Glutamatergic neuron (in vitro differentiated cells): ENCODE measurements around the gene C1QTNF3. TPM values are rescaled to one million over a fixed set of nuclear protein-coding genes. Genes with fewer than 3 reads are reported as not detected.

Experiments
- DNase-seq: peaks from one replicate; pipeline ENCODE4 v3.0.0; 2022
- H3K27ac Mint-ChIP-seq: one replicate; pipeline ENCODE4 v1.8.0; 2020; ENCODE audit warnings: mild to moderate bottlenecking, mixed read lengths, inconsistent platforms; ENCODE audit not compliant: unreplicated experiment
- H3K27me3 Mint-ChIP-seq: one replicate; pipeline ENCODE4 v1.8.0; 2020; ENCODE audit warnings: mild to moderate bottlenecking, moderate library complexity, mixed read lengths, inconsistent platforms; ENCODE audit not compliant: unreplicated experiment
- H3K36me3 Mint-ChIP-seq: one replicate; pipeline ENCODE4 v1.8.0; 2020; ENCODE audit warnings: mild to moderate bottlenecking, mixed read lengths, inconsistent platforms; ENCODE audit not compliant: unreplicated experiment
- H3K4me1 Mint-ChIP-seq: one replicate; pipeline ENCODE4 v1.8.0; 2020; ENCODE audit warnings: mild to moderate bottlenecking, low read depth, mixed read lengths, inconsistent platforms; ENCODE audit not compliant: unreplicated experiment
- H3K4me3 Mint-ChIP-seq: one replicate; pipeline ENCODE4 v1.8.0; 2020; ENCODE audit warnings: mild to moderate bottlenecking, mixed read lengths, inconsistent platforms; ENCODE audit not compliant: unreplicated experiment
- H3K9me3 Mint-ChIP-seq: one replicate; pipeline ENCODE4 v1.8.0; 2020; ENCODE audit warnings: mild to moderate bottlenecking, moderate library complexity, mixed read lengths, inconsistent platforms; ENCODE audit not compliant: unreplicated experiment
- total RNA-seq: library from RNA; stranded (reverse); fragmentation: NEBNext Ultra II Directional; extraction: Animal tissue kit (Norgen Biotek cat#: 25700); gene quantifications from one replicate; pipeline ENCODE4 v1.2.1, GENCODE V29; 2021; ENCODE audit not compliant: unreplicated experiment
- TF ChIP-seq, protein P1 (sequence below): fragments of 200-600 bp; sonication (generic); IDR thresholded peaks from one replicate; pipeline ENCODE4 v1.5.0; 2021; ENCODE audit not compliant: partially characterized antibody, unreplicated experiment

C1QTNF3 gene
- total RNA-seq, 1 donor from 2014 or later: 9.0 TPM

- peak within 1 kb of the TSS; percentile 96 for H3K4me3 Mint-ChIP-seq
- H3K27ac Mint-ChIP-seq: peak within 1 kb of the TSS; percentile 97
- peaks cover 9% of the 10 kb centered on the region for H3K4me1 Mint-ChIP-seq
- H3K27me3 Mint-ChIP-seq: peaks cover 4% of the 10 kb centered on the region
- H3K9me3 Mint-ChIP-seq: peaks cover 5% of the 10 kb centered on the region
- TF ChIP-seq, protein P1, sequence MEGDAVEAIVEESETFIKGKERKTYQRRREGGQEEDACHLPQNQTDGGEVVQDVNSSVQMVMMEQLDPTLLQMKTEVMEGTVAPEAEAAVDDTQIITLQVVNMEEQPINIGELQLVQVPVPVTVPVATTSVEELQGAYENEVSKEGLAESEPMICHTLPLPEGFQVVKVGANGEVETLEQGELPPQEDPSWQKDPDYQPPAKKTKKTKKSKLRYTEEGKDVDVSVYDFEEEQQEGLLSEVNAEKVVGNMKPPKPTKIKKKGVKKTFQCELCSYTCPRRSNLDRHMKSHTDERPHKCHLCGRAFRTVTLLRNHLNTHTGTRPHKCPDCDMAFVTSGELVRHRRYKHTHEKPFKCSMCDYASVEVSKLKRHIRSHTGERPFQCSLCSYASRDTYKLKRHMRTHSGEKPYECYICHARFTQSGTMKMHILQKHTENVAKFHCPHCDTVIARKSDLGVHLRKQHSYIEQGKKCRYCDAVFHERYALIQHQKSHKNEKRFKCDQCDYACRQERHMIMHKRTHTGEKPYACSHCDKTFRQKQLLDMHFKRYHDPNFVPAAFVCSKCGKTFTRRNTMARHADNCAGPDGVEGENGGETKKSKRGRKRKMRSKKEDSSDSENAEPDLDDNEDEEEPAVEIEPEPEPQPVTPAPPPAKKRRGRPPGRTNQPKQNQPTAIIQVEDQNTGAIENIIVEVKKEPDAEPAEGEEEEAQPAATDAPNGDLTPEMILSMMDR: no peak
- DNase-seq: peak; percentile 97
- H3K36me3 Mint-ChIP-seq: peaks cover 6% of the 10 kb centered on the region
Measured at GRCh38 chr5:34007621-34008600, 35.1 kb downstream of the C1QTNF3 start, which contains the start of gene AMACR. Gene AMACR (minus strand): TSS chr5:34008050. CDS start chr5:34008019, 31 bp downstream.

GRCh38 chr5:34007201-34007620 is 35.8 kb downstream of the C1QTNF3 start:
- Mint-ChIP-seq H3K4me3 (peak overlapping the region; percentile 96), H3K27me3 (peaks cover 4% of the 10 kb centered on the region), H3K4me1 (peaks cover 9% of the 10 kb centered on the region), H3K27ac (peak overlapping the region; percentile 91), H3K9me3 (peaks cover 5% of the 10 kb centered on the region), H3K36me3 (peaks cover 6% of the 10 kb centered on the region)
- no peak for DNase-seq
- TF ChIP-seq, protein P1: no peak

GRCh38 chr5:34005681-34006080 is 37.3 kb downstream of the C1QTNF3 start:
- DNase-seq: no peak
- Mint-ChIP-seq H3K36me3 (peaks cover 6% of the 10 kb centered on the region), H3K9me3 (peaks cover 4% of the 10 kb centered on the region), H3K4me3 (no peak overlapping the region), H3K27ac (no peak overlapping the region), H3K4me1 (peaks cover 11% of the 10 kb centered on the region), H3K27me3 (peaks cover 5% of the 10 kb centered on the region)
- TF ChIP-seq, protein P1: no peak

DNA sequence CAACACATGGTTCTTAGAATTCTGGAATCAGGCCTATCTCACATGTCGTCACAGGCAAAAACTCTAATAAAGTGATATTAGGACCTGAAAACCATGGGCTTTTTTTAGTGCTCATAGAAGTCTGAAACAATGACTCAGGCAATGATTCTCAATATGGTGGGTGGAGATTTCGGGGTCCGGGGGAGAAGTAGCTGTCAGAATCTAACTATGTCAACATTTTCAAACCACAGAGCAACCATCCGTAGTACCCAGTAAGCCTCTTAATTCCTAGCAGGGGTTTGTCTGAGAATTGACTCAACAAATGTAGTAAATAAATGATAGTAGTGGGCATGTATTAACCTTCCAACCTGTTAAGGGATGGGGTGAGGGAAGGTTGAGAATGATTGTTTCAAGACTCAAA is 37.8 kb downstream of the C1QTNF3 start:
- DNase-seq: no peak
- Mint-ChIP-seq H3K36me3 (peaks cover 6% of the 10 kb centered on the region), H3K4me1 (peaks cover 11% of the 10 kb centered on the region), H3K27ac (no peak overlapping the region), H3K27me3 (peaks cover 5% of the 10 kb centered on the region), H3K4me3 (no peak overlapping the region), H3K9me3 (peaks cover 4% of the 10 kb centered on the region)
- TF ChIP-seq, protein P1: no peak

DNA sequence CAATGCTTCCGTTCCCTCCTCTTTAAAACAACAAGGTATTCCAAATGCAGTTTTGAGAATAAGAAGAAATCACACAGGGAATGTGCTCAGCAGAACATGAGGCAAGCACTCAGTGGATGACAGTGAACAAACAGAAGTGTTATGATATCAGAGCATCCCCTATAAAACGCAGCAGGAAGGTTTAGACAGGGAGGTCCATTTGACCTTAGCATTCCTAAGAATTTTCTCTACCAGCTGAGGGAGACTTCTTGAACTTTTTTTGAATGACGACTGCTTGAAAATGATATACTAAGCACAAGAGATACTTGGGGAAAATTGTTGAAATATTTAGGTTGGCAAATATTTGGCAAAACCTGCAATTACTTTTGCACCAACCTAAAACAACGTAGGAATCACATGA is 39.1 kb downstream of the C1QTNF3 start:
- peaks cover 5% of the 10 kb centered on the region for H3K27me3 Mint-ChIP-seq
- no peak overlapping the region for H3K4me3 Mint-ChIP-seq
- no peak overlapping the region for H3K27ac Mint-ChIP-seq

More for the DNA sequence above, 39.1 kb downstream of the C1QTNF3 start:
- peaks cover 8% of the 10 kb centered on the region for H3K4me1 Mint-ChIP-seq
- H3K36me3 Mint-ChIP-seq: peaks cover 6% of the 10 kb centered on the region
- no peak for DNase-seq
- peaks cover 4% of the 10 kb centered on the region for H3K9me3 Mint-ChIP-seq
- TF ChIP-seq, protein P1: no peak
